HEK293T (cell line): ENCODE measurements around the gene POLR2F.

Experiments
- CTCF ChIA-PET: fragments of 350-600 bp; formaldehyde crosslinking; extraction: SDS; loops from one replicate; lab custom pipeline; 2021; ENCODE audit warnings: antibody characterized with exemption, inconsistent platforms; lab: Yijun Ruan, JAX
- POLR2A ChIA-PET: fragments of 350-600 bp; formaldehyde crosslinking; extraction: SDS; loops from one replicate; lab custom pipeline; 2020; ENCODE audit warnings: antibody characterized with exemption, inconsistent platforms; lab: Yijun Ruan, JAX
- DNase-seq: peaks from one replicate; pipeline ENCODE4 v3.0.0; 2012; ENCODE audit warnings: mixed read lengths; ENCODE audit errors: extremely low spot score
- ARNT ChIP-seq: fragments of 450-650 bp; IDR thresholded peaks from 2 replicates; pipeline ENCODE4 v1.6.1; 2017; ENCODE audit warnings: mild to moderate bottlenecking
- BHLHE40 ChIP-seq: fragments of 450-650 bp; IDR thresholded peaks from 2 replicates; pipeline ENCODE4 v1.6.1; 2016; ENCODE audit warnings: mild to moderate bottlenecking, moderate library complexity, borderline replicate concordance
- CTBP1 ChIP-seq: fragments of 450-650 bp; IDR thresholded peaks from 2 replicates; pipeline ENCODE4 v1.6.1; 2016; ENCODE audit warnings: borderline replicate concordance
- ELF4 ChIP-seq: fragments of 450-650 bp; IDR thresholded peaks from 2 replicates; pipeline ENCODE4 v1.6.1; 2017; ENCODE audit warnings: antibody characterized with exemption
- FOXA1 ChIP-seq: fragments of 450-650 bp; IDR thresholded peaks from 2 replicates; pipeline ENCODE4 v1.6.1; 2016; ENCODE audit warnings: mild to moderate bottlenecking
- FOXK2 ChIP-seq: fragments of 450-650 bp; IDR thresholded peaks from 2 replicates; pipeline ENCODE4 v1.6.1; 2016; ENCODE audit warnings: mild to moderate bottlenecking
- FOXM1 ChIP-seq: fragments of 450-650 bp; IDR thresholded peaks from 2 replicates; pipeline ENCODE4 v1.6.1; 2017; ENCODE audit warnings: mild to moderate bottlenecking, borderline replicate concordance
- HDGF ChIP-seq: fragments of 450-650 bp; IDR thresholded peaks from 2 replicates; pipeline ENCODE4 v1.6.1; 2017; ENCODE audit warnings: antibody characterized with exemption, borderline replicate concordance
- L3MBTL2 ChIP-seq: fragments of 450-650 bp; conservative IDR thresholded peaks from 2 replicates; pipeline ENCODE4 v1.6.1; 2016; ENCODE audit warnings: mild to moderate bottlenecking
- LEF1 ChIP-seq: fragments of 450-650 bp; IDR thresholded peaks from 2 replicates; pipeline ENCODE4 v1.6.1; 2017; ENCODE audit warnings: mild to moderate bottlenecking, borderline replicate concordance
- NFRKB ChIP-seq: fragments of 450-650 bp; IDR thresholded peaks from 2 replicates; pipeline ENCODE4 v1.6.1; 2016; ENCODE audit warnings: mild to moderate bottlenecking, moderate library complexity
- SP1 ChIP-seq: fragments of 450-650 bp; IDR thresholded peaks from 2 replicates; pipeline ENCODE4 v1.6.1; 2017
- SUZ12 ChIP-seq: fragments of 450-650 bp; IDR thresholded peaks from 2 replicates; pipeline ENCODE4 v1.6.1; 2016; ENCODE audit warnings: mild to moderate bottlenecking
- TARDBP ChIP-seq: fragments of 450-650 bp; IDR thresholded peaks from 2 replicates; pipeline ENCODE4 v1.6.1; 2016
- ZNF384 ChIP-seq: fragments of 450-650 bp; IDR thresholded peaks from 2 replicates; pipeline ENCODE4 v1.6.1; 2016
- TF ChIP-seq, protein P1 (sequence below): fragments of 450-650 bp; IDR thresholded peaks from 2 replicates; pipeline ENCODE4 v1.6.1; 2016

POLR2F gene

GRCh38 chr22:37957232-37957631 is 3.7 kb downstream of the POLR2F start:
- DNase-seq = no peak
- TF ChIP-seq SUZ12 (no peak), FOXK2 (no peak), SP1 (no peak), FOXA1 (no peak), L3MBTL2 (no peak), BHLHE40 (no peak), FOXM1 (no peak), LEF1 (no peak), ARNT (no peak), ELF4 (no peak), ZNF384 (no peak), HDGF (no peak), TARDBP (no peak)
- TF ChIP-seq, protein P1, sequence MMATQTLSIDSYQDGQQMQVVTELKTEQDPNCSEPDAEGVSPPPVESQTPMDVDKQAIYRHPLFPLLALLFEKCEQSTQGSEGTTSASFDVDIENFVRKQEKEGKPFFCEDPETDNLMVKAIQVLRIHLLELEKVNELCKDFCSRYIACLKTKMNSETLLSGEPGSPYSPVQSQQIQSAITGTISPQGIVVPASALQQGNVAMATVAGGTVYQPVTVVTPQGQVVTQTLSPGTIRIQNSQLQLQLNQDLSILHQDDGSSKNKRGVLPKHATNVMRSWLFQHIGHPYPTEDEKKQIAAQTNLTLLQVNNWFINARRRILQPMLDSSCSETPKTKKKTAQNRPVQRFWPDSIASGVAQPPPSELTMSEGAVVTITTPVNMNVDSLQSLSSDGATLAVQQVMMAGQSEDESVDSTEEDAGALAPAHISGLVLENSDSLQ = no peak
- ChIA-PET CTCF (no interaction called here), POLR2A (no interaction called here)

DNA sequence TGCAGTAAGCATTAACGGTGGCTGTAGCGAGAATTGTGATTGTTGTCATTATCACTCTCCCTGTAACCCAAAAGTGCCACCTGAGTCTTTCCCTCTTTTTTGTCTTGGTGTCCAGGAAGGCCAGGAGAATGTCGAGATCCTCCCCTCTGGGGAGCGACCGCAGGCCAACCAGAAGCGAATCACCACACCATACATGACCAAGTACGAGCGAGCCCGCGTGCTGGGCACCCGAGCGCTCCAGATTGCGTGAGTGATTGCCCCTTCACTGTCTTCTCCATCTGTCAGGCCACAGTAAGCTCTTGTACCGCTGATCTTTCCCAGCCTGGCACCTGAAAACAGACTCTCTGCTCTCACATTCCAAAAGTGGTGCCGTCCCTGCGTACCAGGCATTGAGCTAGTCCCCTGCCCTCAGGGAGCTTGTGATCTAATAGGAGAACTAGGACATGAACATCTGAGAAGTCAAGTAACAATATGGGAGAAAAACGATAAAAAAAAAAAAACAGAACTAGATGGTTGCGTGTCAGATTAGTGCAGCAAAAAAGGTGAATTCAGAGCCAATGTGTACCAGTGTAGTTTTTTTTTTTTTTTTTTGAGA is 5.8 kb downstream of the POLR2F start:
- DNase-seq = no peak
- POLR2A ChIA-PET = interaction anchor here (0.6 to 1.1 kb wide), 2 partner anchors 12 to 19 kb away, joined by 3 read pairs; no protein-coding TSS in a partner anchor
- CTCF ChIA-PET = interaction anchor here (0.6 kb wide), 1 partner anchor 71 kb away, joined by 4 read pairs; no protein-coding TSS in a partner anchor
- no peak for TF ChIP-seq SUZ12
- TF ChIP-seq LEF1 = no peak
- TF ChIP-seq, protein P1 = no peak
- no peak for TF ChIP-seq FOXK2
- TF ChIP-seq SP1 = no peak
- TF ChIP-seq ZNF384 = no peak
- no peak for TF ChIP-seq FOXA1
- TF ChIP-seq FOXM1 = no peak
- no peak for TF ChIP-seq ARNT
- TF ChIP-seq NFRKB = no peak
- no peak for TF ChIP-seq L3MBTL2
- TF ChIP-seq TARDBP = no peak
- TF ChIP-seq BHLHE40 = no peak
- TF ChIP-seq CTBP1 = no peak
- TF ChIP-seq HDGF = no peak
- TF ChIP-seq ELF4 = no peak

- DNase-seq = no peak
- CTCF ChIA-PET = no interaction called here
- TF ChIP-seq SUZ12 (no peak), CTBP1 (no peak), NFRKB (no peak), ELF4 (no peak), LEF1 (no peak), BHLHE40 (no peak)
- POLR2A ChIA-PET = no interaction called here
Measured at GRCh38 chr22:37961062-37961461, 7.6 kb downstream of the POLR2F start.

- no peak for TF ChIP-seq HDGF
- POLR2A ChIA-PET = interaction anchor here (0.6 to 2.2 kb wide), 2 partner anchors 13 to 60 kb away, joined by 3 to 6 read pairs; partner anchors contain the start of genes C22orf23, MICALL1 and POLR2F
- no peak for DNase-seq
- CTCF ChIA-PET = interaction anchor here (0.7 to 2.3 kb wide), 4 partner anchors 8 to 148 kb away, joined by 3 to 21 read pairs (median 4); partner anchors contain the start of genes C22orf23 and POLR2F
Measured at GRCh38 chr22:37965940-37966664, 12.6 kb downstream of the POLR2F start.

DNA sequence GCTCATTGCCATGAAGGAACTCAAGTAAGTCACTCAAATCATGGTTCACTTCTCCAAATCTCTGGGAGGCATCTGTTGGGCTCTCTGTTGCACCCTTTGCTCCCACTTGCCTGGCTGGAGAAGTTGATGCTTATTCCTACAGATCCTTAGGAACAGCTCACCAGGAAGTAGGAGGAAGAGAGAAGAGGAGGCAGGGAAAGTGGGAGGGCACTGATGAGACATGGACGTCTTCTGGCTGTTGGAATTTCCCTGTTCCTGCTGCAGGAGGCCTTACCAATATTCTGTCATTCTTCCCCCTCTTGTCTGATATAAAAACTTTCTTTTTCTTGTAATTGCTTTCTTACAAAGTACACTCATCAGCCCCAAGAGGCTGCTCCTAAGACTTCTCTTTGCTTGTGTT is 13.6 kb downstream of the POLR2F start:
- POLR2A ChIA-PET = no interaction called here

More for the DNA sequence above, 13.6 kb downstream of the POLR2F start:
- CTCF ChIA-PET = no interaction called here
- TF ChIP-seq ELF4 = no peak
- no peak for TF ChIP-seq NFRKB
- no peak for TF ChIP-seq BHLHE40
- no peak for TF ChIP-seq ZNF384
- TF ChIP-seq, protein P1 = no peak
- TF ChIP-seq ARNT = no peak
- TF ChIP-seq SP1 = no peak
- no peak for TF ChIP-seq FOXK2
- TF ChIP-seq SUZ12 = no peak
- no peak for TF ChIP-seq CTBP1
- no peak for TF ChIP-seq TARDBP
- no peak for TF ChIP-seq HDGF
- no peak for TF ChIP-seq FOXM1
- TF ChIP-seq L3MBTL2 = no peak
- no peak for DNase-seq
